ENCODE measurements around the gene SHFL.
A peak's percentile ranks its signal among the peaks of the same experiment; 100 is the strongest.

Gene SHFL

GRCh38 chr19:10087296-10088061 is 1.4 kb downstream of the SHFL start:
- no peak for DNase-seq (ENCODE audit: low read depth)

GRCh38 chr19:10088949-10089554 is 2.9 kb downstream of the SHFL start:
- no peak for DNase-seq (ENCODE audit: low read depth)

- no peak for DNase-seq (ENCODE audit: low read depth)
These were observed 3.8 kb downstream of the SHFL start for GRCh38 chr19:10089801-10090375.

- DNase-seq (ENCODE audit: low read depth), result no peak
These were observed 5.2 kb downstream of the SHFL start for GRCh38 chr19:10091370-10091687.

- no peak for DNase-seq (ENCODE audit: low read depth)
These were observed 6.0 kb downstream of the SHFL start for GRCh38 chr19:10091895-10092641.

- no peak for DNase-seq (ENCODE audit: low read depth)
These were observed 6.7 kb downstream of the SHFL start for GRCh38 chr19:10092648-10093294.

GRCh38 chr19:10093295-10094186 is 7.4 kb downstream of the SHFL start:
- DNase-seq (ENCODE audit: low read depth), result no peak

- DNase-seq (ENCODE audit: low read depth), result no peak
These were observed 9.5 kb downstream of the SHFL start for GRCh38 chr19:10095622-10095947.

GRCh38 chr19:10095948-10096614 is 10.0 kb downstream of the SHFL start:
- peak; percentile 89 for DNase-seq (ENCODE audit: low read depth)

- no peak for DNase-seq (ENCODE audit: low read depth)
These were observed 10.5 kb downstream of the SHFL start for GRCh38 chr19:10096615-10096963.

- DNase-seq (ENCODE audit: low read depth), result no peak
These were observed 14.2 kb downstream of the SHFL start for GRCh38 chr19:10100163-10100785.

- no peak for DNase-seq (ENCODE audit: low read depth)
These were observed 16.7 kb downstream of the SHFL start for GRCh38 chr19:10102787-10103236.

GRCh38 chr19:10104130-10104513 is 18.0 kb downstream of the SHFL start:
- no peak for DNase-seq (ENCODE audit: low read depth)

GRCh38 chr19:10104665-10105508 is 18.8 kb downstream of the SHFL start:
- peak; percentile 65 for DNase-seq (ENCODE audit: low read depth)

- DNase-seq (ENCODE audit: low read depth), result no peak
These were observed 19.5 kb downstream of the SHFL start for GRCh38 chr19:10105509-10106099.

- peak; percentile 95 for DNase-seq (ENCODE audit: low read depth)
These were observed 20.2 kb downstream of the SHFL start, which contains the start of gene PPAN for GRCh38 chr19:10106100-10106936. TSS of gene PPAN (plus strand) at chr19:10106362. CDS start at chr19:10106395, 33 bp downstream.

GRCh38 chr19:10107254-10107653 is 21.1 kb downstream of the SHFL start:
- DNase-seq (ENCODE audit: low read depth), result no peak

- no peak for DNase-seq (ENCODE audit: low read depth)
These were observed 21.8 kb downstream of the SHFL start for GRCh38 chr19:10107817-10108367.

Data from activated T-helper 1 cell treated with Interleukin-2 at 50 U/mL for 16 hours (primary cell).